ENCODE measurements around the gene MTMR1.

MTMR1 gene

GRCh38 chrX:150774798-150775568 is 81.8 kb downstream of the MTMR1 start:
- H3K4me3 ChIP-seq (ENCODE audit: low read length), result no peak overlapping the region
- TF ChIP-seq CTCF (IDR thresholded peaks at IDR 0.05; ENCODE audit: insufficient read depth, low read depth, low read length, missing control alignments), result no peak
- DNase-seq (ENCODE audit: low read depth), result no peak

- no peak for DNase-seq (ENCODE audit: low read depth)
- TF ChIP-seq CTCF (IDR thresholded peaks at IDR 0.05; ENCODE audit: insufficient read depth, low read depth, low read length, missing control alignments), result no peak
- no peak overlapping the region for H3K4me3 ChIP-seq (ENCODE audit: low read length)
These were observed 82.6 kb downstream of the MTMR1 start for GRCh38 chrX:150775569-150776350.

GRCh38 chrX:150777328-150777992 is 84.3 kb downstream of the MTMR1 start:
- DNase-seq (ENCODE audit: low read depth), result no peak
- no peak overlapping the region for H3K4me3 ChIP-seq (ENCODE audit: low read length)
- no peak for TF ChIP-seq CTCF (IDR thresholded peaks at IDR 0.05; ENCODE audit: insufficient read depth, low read depth, low read length, missing control alignments)

- TF ChIP-seq CTCF (IDR thresholded peaks at IDR 0.05; ENCODE audit: insufficient read depth, low read depth, low read length, missing control alignments), result no peak
- no peak for DNase-seq (ENCODE audit: low read depth)
- H3K4me3 ChIP-seq (ENCODE audit: low read length), result no peak overlapping the region
These were observed 86.2 kb downstream of the MTMR1 start for GRCh38 chrX:150779385-150779784.

GRCh38 chrX:150781677-150782076 is 88.5 kb downstream of the MTMR1 start:
- no peak for DNase-seq (ENCODE audit: low read depth)
- no peak for TF ChIP-seq CTCF (IDR thresholded peaks at IDR 0.05; ENCODE audit: insufficient read depth, low read depth, low read length, missing control alignments)
- no peak overlapping the region for H3K4me3 ChIP-seq (ENCODE audit: low read length)

- no peak for TF ChIP-seq CTCF (IDR thresholded peaks at IDR 0.05; ENCODE audit: insufficient read depth, low read depth, low read length, missing control alignments)
- no peak for DNase-seq (ENCODE audit: low read depth)
- no peak overlapping the region for H3K4me3 ChIP-seq (ENCODE audit: low read length)
These were observed 96.8 kb downstream of the MTMR1 start for GRCh38 chrX:150790021-150790420.
